Measurements from ENCODE around the gene RNF225. TPM values are rescaled to one million over a fixed set of nuclear protein-coding genes. Genes with fewer than 3 reads are reported as not detected.

RNF225 gene
- total and polyA plus RNA-seq, 9 of the 15 experiments (the other 6 are each of a cell fraction or from before 2014, with no cell fraction given): 0.33 TPM; not detected in 8

- TF ChIP-seq CBX8 (IDR thresholded peaks at IDR 0.05; ENCODE audit: borderline replicate concordance, extremely low read depth, low read depth, low read length, poor library complexity, severe bottlenecking) (no peak), NFRKB (IDR thresholded peaks at IDR 0.05; ENCODE audit: low read depth) (no peak), RBM15 (IDR thresholded peaks at IDR 0.05; ENCODE audit: insufficient read depth, low read length) (no peak), RCOR1 (IDR thresholded peaks at IDR 0.05; ENCODE audit: borderline replicate concordance in 1 of 2, low read depth in 2 of 2, low read length in 2 of 2) (peak in 1 of 2 experiments; percentile 29; a peak in 2 of 4 replicates), ELF2 (CRISPR knock-in tag; IDR thresholded peaks at IDR 0.05) (no peak), ZNF707 (CRISPR knock-in tag; conservative IDR thresholded peaks at IDR 0.05) (no peak), SMARCE1 (IDR thresholded peaks at IDR 0.05) (no peak; the same call in 1 of the 2 replicates), CAMTA2 (CRISPR knock-in tag; conservative IDR thresholded peaks at IDR 0.05) (0 out of 2 replicates have a peak, but pooled peaks have one; percentile 60), ZNF318 (IDR thresholded peaks at IDR 0.05; ENCODE audit: borderline replicate concordance in 1 of 2, low read depth in 1 of 2) (no peak), SAFB2 (IDR thresholded peaks at IDR 0.05; ENCODE audit: borderline replicate concordance, low read depth, low read length, severe bottlenecking) (no peak), RB1 (IDR thresholded peaks at IDR 0.05; ENCODE audit: low read depth) (peak; percentile 77; the same call in 1 of the 2 replicates), ELF1 (tag; IDR thresholded peaks at IDR 0.05) (no peak), SRSF9 (IDR thresholded peaks at IDR 0.05; ENCODE audit: borderline replicate concordance, low read depth, low read length) (no peak), BRF2 (IDR thresholded peaks at IDR 0.05; ENCODE audit: borderline replicate concordance, insufficient read depth, insufficient read length) (no peak), HDAC6 (IDR thresholded peaks at IDR 0.05; ENCODE audit: low read depth, low read length) (no peak), ZNF830 (CRISPR knock-in tag; IDR thresholded peaks at IDR 0.05) (no peak)
Measured at GRCh38 chr19:58400916-58401839, 5.7 kb downstream of the RNF225 start (continued).
